Middle frontal gyrus (tissue), 1 donor: Measurements from ENCODE around the gene ZFYVE28.
A peak's percentile ranks its signal among the peaks of the same experiment; 100 is the strongest.
"Not testable (repeated sequence)": the region's sequence is repeated elsewhere in the genome, so short reads cannot be mapped to it uniquely, and the experiment has no call there.

Experiments
- DNase-seq: peaks from one replicate; pipeline ENCODE4 v3.0.0-alpha.2; 2015; ENCODE audit warnings: low spot score; ENCODE audit errors: extremely low spot score

Gene ZFYVE28

DNA sequence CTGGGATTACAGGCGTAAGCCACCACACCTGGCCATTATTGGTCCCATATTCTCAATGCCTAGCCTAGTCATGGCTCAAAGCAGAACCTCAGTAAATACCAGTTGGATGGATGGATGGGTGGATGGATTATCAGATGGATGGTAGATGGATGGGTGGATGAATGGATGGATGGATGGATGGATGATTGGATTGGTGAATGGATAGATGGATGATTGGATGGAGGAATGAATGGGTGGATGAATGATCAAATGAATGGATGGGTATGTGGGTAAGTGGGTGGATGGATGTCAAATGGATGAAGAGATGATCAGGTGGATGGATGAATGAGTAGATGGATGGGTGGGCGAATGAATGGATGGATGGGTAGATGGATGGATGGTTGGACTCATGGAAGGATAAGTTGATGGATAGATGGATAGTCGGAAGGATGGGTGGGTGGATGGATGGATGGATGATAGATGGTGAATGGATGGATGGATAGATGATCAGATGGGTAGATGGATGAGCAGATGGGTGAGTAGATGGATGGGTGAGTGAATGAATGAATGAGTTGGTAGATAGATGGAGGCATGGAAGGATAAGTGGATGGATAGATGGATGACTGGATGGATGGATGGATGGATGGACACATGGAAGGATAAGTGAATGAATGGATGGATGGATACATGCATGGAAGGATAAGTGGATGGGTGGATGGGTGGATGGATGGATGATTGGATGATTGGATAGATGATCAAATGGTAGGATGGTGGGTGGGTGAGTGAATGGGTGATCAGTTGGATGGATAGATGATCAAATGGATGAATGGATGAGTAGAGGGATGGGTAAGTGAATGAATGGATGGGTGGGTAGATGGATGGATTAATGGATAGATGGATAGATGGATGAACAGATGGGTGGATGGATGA, 28.5 kb upstream of the ZFYVE28 start:
- DNase-seq = no peak

DNA sequence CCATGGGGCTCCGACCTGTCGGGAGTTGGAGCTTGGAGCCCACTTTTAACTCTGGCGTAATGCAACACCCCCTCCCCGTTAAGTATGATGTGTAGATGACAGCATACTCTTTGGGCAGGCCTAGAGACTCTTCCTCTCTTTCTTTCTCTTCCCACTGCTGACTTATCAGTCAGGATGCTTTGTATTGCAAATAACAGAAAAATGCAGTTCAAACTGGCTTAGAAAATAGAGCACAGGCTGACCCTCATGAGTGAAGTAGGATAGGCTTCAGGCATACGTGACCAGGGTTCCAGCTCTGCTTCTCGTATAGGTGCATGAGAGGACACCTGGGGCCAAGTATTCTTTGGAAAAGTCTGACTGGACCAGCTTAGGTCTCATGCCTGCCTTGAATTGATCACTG, 27.1 kb upstream of the ZFYVE28 start:
- no peak for DNase-seq

DNA sequence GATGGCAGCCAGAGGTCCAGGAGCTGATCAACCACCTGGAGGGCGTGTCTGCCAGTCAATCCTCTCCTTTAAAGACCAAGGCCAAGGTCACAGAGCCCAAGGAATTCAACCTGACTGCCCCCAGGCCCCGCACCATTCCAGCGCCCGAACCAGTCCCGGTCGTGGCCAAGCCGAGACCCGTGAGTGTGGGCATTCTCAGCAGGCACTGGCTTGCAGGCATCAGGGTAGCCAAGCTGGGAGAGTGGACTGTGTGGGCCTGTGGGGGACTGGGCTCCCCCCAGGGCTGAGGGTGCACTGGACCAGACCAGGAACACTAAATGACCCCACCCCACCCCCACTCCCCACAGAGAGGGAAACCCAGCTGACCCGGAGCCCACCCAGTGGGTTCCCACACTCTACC, 26.7 kb upstream of the ZFYVE28 start:
- DNase-seq = no peak

DNA sequence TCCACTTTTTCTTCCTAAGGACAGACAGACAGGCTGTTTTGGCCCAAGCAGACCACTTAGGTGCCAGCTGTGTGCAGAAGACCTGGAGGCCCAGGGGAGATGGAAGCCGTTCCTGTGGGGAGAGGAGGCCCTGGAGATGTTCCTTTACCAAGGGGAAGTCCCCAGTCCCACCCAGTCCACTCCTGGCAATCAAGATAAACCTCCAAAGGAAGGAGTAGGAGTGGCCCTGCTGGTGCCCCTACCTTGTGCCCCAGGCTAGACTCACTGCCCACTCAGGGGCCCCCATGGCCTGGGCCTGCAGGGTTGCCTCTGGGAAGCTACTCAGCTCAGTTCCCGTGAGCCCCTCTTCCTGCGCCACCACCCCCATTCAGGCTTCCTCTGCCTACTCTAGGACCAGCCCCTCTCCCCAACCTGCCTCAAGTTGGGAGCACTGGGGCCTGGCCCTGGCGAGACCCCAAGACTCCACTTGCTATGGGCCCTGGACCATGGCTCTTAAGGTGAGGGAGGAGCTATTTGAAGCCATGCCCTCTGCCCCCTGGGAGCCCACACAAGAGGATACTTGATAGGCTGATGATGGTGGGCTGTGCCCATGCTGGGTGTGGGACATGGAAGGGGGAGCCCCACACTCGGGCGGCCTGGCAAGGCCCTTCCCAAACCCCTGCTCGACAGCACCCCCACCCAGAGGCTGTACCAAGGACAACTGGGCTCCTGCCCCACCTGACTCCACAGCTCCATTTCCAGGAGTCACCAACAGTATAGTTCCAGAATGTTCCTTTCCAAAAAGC, 25.7 kb upstream of the ZFYVE28 start:
- DNase-seq = no peak

DNA sequence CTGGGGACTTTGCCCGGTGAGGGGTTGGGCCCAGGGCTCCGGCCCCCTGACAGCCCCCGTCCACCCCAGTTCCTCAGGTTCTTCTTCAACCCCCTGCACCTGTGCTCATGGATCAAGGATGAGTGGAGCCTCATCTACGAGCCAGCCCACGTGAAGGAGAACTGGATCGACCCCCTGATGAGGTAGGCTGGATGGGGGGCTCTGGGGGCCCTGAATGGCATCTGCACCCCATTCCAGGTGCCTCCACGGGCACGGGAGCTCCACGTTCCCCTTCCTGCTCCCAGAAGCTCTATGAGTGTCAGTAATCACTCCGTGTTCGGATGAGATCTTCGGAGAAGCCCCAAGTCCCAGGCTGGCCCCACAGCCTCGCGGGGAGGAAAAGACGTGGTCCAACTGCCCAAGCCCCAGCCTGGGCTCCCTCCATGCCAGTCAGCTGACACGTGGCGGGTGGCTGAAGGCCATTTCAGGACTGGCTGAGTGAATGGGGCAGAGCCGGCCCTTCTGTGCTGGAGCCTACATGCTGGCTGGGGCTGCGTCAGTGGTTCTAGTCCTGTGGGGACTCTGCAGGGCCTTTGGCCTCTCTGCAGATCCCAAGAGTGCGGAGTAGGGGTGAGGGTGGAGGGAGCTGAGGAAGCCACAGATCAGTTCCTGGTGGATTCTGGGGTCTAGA, 24.8 kb upstream of the ZFYVE28 start:
- no peak for DNase-seq

DNA sequence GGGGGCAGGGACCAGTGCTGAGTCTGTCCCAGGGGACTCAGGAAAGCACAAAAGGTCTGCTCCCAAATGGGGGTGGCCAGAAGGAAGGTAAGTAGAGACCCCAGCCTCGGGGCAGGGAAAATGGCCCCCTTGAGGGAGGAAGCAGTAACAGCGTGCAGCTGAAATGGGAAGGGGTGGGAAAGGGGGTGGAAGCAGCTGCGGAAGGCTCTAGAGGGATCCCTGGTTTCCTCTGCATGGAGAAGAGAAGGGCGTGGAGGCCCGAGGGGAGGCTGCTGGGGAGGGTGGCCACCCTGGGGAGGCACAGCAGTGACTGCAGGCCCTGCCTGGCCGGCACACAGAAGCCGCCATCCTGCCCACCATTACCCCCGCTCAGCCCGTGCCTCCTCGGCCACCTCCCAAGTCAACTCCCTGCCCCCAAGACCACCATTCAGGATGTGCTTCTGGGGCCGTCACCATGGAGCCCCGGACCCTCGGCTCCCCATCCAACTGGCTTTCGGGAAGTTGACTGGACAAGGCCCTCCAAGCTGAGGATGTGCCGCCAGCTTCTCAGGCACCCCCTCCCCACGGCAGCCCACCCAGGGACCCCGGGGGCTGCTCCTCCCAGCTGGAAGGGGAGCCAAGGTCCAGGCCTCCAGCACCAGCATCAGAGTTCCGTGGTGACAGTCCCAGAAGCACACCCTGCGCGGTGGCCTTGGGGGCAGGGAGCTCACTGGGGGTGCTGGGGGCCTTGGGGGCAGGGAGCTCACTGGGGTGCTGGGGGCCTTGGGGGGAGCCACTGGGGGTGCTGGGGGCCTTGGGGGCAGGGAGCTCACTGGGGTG, 23.9 kb upstream of the ZFYVE28 start:
- no peak for DNase-seq

DNA sequence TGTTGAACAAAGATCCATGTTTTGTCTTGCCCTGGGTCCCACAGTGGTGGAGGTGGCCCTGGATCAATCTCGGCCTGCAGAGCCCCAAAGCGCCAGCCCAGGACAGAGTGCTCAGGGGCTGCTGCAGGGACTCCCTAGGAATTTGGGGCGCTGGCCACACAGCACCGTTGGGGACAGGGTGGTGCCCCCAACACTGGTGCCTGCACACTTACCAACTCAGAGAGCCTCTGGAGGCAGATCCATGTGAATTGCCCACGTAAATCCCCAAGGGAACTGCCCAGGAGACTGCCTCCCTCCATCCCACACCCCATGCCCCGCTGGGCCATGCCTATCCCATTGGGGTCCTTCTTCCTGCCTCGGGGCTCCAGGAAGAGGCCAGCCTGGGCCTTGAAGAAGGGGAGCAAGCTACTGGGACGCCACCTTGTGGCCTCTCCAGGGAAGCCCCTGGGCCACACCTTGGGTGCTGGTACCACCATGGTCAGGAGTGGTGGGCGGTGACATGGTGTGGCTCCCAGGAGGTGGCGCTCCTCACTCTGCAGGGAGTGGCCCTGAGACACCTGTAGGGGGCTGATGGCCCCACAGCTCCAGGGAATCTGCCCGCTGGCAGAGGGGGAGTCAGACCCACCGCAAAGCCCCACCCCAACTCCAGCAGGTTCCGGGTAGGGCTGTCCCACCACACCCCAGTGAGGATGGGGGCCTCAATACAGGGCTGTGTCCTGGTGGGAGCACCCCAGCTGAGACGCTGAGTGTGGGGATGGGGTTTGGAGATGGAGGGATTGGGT, 23.1 kb upstream of the ZFYVE28 start:
- no peak for DNase-seq

DNA sequence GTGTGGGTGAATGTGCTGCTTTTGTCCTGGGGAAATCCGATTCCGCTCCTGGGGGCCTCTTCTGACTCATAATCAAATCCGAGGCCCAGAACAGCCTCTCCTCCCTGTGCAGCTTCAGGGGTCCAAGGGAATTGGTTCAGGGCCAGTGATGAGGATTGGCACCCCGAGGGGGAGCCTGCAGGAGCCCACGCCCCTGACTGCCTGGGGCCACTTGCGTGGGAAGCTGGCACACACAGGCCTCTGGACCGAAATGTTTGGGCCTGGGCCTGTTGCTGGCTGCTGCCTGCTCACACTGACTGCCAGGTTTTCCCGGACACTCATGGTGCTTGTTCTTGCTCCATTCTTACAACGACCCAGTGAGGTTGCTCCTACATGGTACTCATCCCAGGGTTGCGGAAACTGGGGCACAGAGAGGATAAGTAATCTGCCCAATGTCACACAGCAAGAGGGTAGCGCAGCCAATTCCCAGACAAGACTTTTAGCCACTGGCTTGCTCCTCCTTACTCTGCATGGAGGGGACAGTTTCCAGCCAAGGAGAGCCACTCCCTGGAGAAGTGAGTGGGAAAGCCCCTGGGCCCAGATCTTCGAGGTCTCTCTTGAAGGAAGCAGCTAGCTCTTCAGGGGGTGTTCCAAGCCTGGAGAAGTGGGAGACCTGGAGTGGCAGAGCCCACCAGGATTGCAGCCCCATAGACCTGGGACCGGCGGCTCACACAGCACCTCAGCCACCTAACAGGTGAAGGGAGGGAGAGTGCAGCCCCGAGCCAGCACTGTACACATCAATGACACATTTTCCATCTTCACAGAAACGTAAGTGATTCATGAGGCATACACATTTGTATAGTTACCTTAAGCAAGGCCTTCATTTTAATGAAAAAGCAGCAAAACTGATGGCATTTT, 20.6 kb upstream of the ZFYVE28 start:
- DNase-seq = no peak

DNA sequence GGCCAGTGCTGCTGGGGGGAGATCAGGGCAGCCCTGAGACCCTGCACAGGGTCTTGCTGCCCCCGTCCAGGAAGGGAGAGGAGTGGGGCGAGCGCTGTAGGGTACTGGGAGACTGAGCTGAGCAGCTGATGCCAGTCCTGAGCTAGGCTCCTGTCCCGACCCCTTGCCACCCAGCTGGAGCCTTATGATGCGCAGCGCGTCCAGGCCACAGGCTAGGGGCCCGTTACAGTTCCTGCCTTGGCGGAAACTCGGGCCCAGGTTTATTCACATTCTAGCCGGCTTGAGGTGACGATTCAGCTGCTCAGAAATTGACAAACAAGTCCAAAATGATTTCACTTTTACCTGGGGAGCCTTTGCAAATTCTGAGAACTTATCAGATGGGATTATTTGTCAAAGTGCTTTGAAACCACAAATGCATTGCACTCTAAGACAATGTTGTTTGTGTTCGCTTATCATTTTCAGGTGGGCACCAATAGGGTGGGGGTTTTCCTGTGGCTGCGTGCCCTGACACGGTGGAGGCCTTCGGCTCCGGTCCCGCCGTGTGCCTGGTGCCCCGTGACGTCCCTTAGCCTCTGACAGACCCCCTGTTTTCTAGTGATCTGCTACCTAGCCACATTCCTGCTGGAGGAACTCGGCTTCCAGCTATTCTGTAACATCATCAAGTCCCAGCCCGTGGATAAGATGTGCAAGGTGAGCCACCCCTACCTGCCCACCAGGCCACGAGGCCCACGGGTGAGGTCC, 19.2 kb upstream of the ZFYVE28 start:
- DNase-seq = no peak

DNA sequence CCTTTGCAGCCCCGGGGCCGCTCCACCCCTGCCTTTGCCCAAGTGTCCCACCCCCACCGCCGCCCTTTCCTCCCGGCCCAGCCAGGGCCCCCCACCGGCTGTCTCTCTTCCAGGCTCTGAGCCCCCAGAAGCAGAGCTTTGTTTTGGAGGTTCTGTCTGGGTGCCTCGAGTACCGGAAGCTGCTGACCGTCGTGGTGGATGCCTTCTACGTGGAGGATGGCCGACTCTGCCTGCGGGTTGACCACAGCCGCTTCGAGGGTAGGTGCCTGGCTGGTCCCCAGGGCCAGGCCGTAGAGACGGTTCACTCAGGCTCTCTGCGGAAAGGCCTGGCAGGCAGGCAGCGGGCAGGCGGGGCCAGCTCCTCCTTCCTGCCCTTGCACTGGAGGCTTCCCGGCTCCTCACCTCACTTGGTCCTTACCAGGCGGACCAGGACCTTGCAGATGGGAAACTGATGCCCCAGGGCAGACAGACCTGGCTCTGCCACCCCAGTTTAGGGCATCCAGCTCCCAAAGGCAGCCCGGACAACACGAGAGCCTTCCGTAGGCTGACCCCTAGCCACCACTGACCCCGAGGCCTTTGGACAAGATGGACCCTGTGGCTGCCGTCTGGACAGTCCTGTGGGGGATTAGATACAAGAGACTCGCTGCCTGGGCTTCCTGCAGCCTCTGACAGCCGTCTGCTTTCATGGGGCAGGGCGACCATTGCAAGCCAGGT, 18.5 kb upstream of the ZFYVE28 start:
- DNase-seq = no peak

DNA sequence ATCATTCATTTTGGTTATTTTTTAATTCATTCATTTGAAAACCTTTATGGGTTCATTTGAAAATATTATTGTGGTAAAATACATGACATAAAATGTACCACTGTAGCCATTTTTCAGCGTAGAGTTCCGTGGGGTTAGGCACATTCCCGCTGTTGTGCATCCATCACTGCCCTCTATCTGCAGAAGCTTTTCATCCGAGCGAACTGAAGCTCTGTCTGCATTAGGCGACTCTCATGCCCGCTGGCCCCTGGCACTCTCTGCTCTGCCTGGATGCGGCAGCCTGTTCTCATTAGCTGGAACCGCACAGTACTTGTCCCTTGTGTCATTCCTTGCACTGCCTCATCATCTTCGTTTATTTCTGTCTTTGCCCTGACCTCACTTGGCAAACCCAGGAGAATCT, 17.9 kb upstream of the ZFYVE28 start:
- peak; percentile 39 for DNase-seq

DNA sequence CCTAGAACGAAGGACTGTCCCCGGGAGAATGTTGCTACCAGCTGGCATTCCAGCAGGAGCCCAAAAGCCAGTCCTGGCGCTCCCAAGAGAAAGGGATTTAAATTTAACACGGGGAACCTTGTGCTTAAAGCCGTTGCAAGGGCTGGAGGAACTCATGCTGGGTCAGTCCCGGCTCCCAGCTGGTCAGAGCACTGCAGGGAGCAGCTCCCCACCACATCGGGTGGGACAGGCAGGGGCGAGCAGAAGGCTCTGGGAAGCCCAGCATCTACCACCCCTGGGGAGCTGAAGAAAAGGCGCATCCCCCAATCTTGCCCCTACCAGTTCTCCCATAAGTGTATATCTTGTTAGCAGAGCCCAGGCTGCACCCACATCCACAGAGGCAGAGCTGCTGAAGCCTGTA, 16.0 kb upstream of the ZFYVE28 start:
- no peak for DNase-seq

DNA sequence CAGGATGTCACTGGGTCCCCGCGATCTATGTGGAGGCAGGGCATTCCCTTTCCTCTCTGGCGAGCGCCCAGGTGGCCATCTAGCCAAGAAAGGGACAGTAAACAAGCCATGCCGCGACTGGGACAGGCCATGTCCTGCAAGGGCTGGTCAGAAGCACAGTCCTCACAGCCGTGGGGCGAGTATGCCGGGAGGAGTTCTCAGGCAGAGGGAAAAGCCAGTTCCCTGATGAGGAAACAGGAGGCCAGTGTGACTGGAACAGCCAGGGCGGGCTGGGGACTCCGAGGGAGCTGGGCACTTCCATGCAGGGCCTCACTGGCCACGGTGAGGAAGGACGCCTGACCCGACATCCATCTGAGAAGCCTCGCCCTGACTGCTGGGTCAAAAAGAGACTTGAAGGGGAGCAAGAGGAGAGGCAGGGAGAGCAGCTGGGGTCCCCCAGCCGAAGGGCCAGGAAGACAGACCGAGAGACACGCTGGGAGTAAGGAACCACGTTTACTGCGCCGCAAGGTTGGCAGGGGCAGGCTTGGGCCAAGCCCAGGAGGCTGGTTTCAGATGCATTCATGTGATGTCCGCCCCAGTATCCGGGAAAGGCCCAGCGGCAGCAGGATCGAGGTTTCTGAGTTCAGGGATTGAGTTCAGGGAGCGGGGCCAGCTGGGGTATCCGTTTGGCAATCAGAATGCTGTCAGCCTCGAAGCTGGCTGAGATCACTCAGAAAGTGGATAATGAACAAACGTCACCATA, 15.3 kb upstream of the ZFYVE28 start:
- no peak for DNase-seq

DNA sequence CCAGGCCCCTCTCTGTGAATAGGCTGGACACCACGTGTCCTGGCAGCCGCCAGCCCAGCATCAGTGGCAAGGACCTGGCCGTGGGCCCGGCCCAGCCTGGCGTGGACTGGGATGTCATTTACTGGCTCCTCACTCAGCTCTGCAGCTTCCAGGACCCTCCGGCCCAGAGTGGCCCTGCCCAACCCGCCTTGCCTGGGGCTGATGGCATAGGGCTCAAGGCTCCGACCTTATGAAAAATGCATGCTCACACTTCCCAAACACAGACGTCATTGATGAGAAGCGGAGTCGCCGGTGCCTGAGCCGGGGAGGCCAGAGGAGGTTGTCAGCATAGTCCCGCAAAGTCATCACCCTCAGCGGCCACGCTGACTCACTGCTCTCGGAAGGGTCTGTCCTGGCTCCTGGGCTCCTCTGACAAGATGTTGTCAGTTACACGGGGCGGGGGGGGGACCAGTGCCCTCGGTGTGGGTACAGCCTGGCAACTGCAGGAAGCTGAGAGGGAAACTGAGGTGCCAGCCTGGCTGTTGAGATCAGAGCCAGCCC, 14.6 kb upstream of the ZFYVE28 start:
- DNase-seq = peak; percentile 52

DNA sequence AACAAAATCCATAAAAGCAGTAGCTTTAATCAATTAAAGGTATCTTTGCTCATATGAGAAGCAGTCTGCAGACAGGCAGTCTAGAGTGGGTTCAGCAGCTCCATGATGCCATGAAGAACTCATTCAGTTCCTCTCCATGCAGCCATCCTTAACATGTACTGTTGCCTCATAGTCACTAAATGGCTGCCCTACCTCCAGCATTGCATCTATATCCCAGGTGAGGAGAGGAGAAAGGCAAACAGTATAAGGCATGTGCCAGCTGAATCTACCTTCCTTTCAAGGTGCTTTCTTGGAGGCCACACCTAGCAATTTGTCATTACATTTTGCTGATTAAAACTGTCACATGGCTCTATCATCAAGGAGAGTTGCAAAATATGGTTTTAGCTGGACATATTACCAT, 13.6 kb upstream of the ZFYVE28 start:
- no peak for DNase-seq

DNA sequence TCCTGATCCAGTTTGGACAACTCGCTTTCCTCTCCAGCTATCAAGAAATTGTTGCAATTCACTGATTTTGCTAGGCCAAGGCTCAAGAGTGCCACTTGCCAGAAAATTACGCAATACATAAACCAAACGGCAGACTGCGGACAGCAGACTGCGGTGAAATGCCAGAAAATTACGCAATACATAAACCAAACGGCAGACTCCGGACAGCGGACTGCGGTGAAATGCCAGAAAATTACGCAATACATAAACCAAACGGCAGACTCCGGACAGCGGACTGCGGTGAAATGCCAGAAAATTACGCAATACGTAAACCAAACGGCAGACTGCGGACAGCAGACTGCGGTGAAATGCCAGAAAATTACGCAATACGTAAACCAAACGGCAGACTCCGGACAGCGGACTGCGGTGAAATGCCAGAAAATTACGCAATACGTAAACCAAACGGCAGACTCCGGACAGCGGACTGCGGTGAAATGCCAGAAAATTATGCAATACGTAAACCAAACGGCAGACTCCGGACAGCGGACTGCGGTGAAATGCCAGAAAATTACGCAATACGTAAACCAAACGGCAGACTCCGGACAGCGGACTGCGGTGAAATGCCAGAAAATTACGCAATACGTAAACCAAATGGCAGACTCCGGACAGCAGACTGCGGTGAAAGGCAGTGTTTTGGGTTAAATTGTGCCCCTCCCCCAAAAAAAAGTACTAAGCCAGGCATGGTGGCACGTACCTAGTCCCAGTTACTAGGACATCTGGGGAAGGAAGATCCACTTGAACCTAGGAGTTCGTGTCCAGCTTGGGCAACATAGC, 11.7 kb upstream of the ZFYVE28 start:
- DNase-seq = not testable (repeated sequence)
